22Rv1 (cell line): Measurements from ENCODE around the gene KCNK2.
A peak's percentile ranks its signal among the peaks of the same experiment; 100 is the strongest.
"Not testable (repeated sequence)": the region's sequence is repeated elsewhere in the genome, so short reads cannot be mapped to it uniquely, and the experiment has no call there.

Experiments
- H3K27ac ChIP-seq: fragments of 450-650 bp; 2 replicates; pipeline ENCODE4 v1.5.1; 2017
- CTCF ChIP-seq: fragments of 450-650 bp; IDR thresholded peaks from 2 replicates; pipeline ENCODE4 v1.5.1; 2017; ENCODE audit warnings: mild to moderate bottlenecking
- ZFX ChIP-seq: fragments of 450-650 bp; IDR thresholded peaks from 2 replicates; pipeline ENCODE4 v1.6.1; 2017; ENCODE audit warnings: antibody characterized with exemption, borderline replicate concordance

The KCNK2 gene

GRCh38 chr1:215147024-215147423 is 64.5 kb downstream of the KCNK2 start:
- no peak for TF ChIP-seq CTCF
- TF ChIP-seq ZFX: no peak
- no peak overlapping the region for H3K27ac ChIP-seq

GRCh38 chr1:215151841-215152549 is 69.5 kb downstream of the KCNK2 start:
- no peak overlapping the region for H3K27ac ChIP-seq
- no peak for TF ChIP-seq CTCF
- no peak for TF ChIP-seq ZFX

- TF ChIP-seq CTCF (no peak), ZFX (no peak)
- no peak overlapping the region for H3K27ac ChIP-seq
Observed at GRCh38 chr1:215156232-215156631, 73.7 kb downstream of the KCNK2 start.

- no peak for TF ChIP-seq ZFX
- no peak for TF ChIP-seq CTCF
- no peak overlapping the region for H3K27ac ChIP-seq
Observed at GRCh38 chr1:215160351-215160750, 77.8 kb downstream of the KCNK2 start.

GRCh38 chr1:215163144-215163543 is 80.6 kb downstream of the KCNK2 start:
- H3K27ac ChIP-seq: not testable (repeated sequence)

- H3K27ac ChIP-seq: no peak overlapping the region
- no peak for TF ChIP-seq ZFX
- TF ChIP-seq CTCF: no peak
Observed at GRCh38 chr1:215166886-215167285, 84.3 kb downstream of the KCNK2 start.

GRCh38 chr1:215181518-215181917 is 99.0 kb downstream of the KCNK2 start:
- TF ChIP-seq CTCF: peak; percentile 31; the same call in 1 of the 2 replicates
- TF ChIP-seq ZFX: no peak
- no peak overlapping the region for H3K27ac ChIP-seq

- TF ChIP-seq CTCF (no peak), ZFX (no peak)
Observed at GRCh38 chr1:215185067-215185620, 102.6 kb downstream of the KCNK2 start.

More at GRCh38 chr1:215185067-215185620, 102.6 kb downstream of the KCNK2 start:
- no peak overlapping the region for H3K27ac ChIP-seq
